HG03342 (cell line): Measurements from ENCODE around the gene NAT16.
A peak's percentile ranks its signal among the peaks of the same experiment; 100 is the strongest.
"Not testable (repeated sequence)": the region's sequence is repeated elsewhere in the genome, so short reads cannot be mapped to it uniquely, and the experiment has no call there.

Source experiments
- ATAC-seq: cut with Tn5 transposase; IDR thresholded peaks from one replicate; pipeline ENCODE4 v1.9.1; 2021; ENCODE audit warnings: mild to moderate bottlenecking, moderate library complexity; ENCODE audit not compliant: unreplicated experiment

NAT16 gene

GRCh38 chr7:101161692-101162471 lies 18.2 kb downstream of the NAT16 start:
- ATAC-seq: no peak

- ATAC-seq: no peak
Observed at GRCh38 chr7:101160910-101161309, 19.2 kb downstream of the NAT16 start.

GRCh38 chr7:101159696-101160674 lies 20.1 kb downstream of the NAT16 start:
- no peak for ATAC-seq

DNA sequence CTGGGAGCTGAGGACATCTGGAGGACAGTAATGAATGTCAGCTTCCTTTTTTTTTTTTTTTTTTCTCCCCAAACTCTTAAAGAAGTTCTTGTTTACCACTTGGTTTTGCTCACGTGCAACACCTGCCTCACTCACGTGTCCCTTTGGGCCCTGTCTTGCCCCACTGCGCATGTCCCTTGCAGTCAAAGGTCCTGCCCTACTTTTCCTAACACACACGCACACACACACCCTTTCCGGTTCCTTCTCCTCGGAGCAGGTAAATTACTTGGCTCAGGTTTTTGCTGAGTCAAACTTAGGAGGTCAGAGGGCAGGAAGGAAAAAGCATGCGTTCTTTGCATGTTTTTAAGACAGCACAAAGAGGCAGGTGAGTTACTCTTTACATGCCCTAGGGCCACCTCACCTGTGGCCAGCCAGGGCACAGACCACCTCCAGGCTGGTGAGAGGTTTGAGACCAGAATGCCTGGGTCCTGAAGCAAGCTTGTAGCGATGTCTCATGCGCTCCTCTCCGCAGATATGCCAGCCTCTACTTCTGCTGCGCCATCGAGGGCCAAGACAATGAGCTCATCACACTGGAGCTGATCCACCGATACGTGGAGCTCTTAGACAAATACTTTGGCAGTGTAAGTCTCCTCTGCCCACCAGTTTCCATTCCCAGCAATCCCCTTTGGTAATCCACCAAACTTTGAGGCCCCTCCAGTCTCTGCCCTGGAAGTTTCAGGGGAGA lies 23.1 kb downstream of the NAT16 start:
- no peak for ATAC-seq

DNA sequence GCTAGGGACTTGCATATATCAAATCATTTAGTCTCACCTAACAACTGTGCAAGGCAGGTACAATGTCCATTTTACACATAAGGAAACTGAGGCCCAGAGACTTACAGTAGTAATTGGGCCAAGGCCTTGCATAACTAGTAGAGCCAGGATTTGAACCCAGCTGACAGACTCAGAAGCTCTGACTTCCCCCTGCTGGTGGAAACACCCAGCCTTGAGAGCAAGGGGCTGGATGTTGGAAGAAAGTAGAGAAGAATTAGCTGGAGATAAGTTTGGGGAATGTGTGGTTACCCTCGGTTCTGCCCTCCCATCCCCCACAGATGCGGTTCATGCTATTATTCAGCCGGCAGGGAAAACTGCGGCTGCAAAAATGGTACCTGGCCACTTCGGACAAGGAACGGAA lies 23.8 kb downstream of the NAT16 start:
- ATAC-seq: no peak

GRCh38 chr7:101155303-101155702 lies 24.8 kb downstream of the NAT16 start:
- no peak for ATAC-seq

GRCh38 chr7:101154693-101155102 lies 25.4 kb downstream of the NAT16 start:
- peak; percentile 24 for ATAC-seq

DNA sequence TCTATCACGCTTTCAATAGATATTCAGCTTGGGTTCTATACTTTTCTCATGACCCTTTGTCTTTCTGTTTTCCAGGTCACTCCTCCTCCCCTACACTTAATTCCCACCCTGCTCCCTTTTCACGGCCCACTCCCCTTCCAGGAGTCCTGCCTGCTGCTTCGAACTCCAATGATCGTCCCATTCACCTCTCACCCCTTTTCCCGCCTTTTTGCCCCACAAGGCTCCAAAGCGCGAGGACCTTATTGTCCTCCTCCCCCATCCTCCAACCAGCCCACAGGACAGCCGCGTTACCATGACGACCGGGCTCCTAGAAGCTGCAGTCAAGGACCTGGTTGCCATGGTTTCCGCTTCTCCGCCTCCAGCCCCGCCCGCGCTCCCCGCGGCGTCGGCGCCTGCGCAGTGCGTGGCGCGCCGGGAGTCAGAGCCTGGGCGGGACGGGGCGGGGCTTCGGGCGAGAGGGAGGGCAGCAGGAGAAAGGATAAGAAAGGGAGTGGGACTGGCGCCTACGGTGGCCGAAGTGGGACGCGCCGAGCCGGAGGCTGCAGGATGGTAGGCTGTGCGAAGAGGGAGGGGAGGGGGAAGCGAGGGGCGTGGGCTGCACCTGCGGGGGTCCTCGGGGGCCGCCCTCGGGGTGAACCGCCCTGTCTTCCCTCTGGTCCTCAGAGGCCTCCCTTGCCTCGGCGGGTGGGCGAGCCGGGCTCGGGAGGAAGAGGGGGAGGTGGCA lies 26.0 kb downstream of the NAT16 start, which contains the start of gene AP1S1:
Gene AP1S1, plus strand, starts transcription at position 508 of the 724 bp plus-strand sequence. Its CDS starts 39 bp downstream, at position 547.
- peak; percentile 76 for ATAC-seq

DNA sequence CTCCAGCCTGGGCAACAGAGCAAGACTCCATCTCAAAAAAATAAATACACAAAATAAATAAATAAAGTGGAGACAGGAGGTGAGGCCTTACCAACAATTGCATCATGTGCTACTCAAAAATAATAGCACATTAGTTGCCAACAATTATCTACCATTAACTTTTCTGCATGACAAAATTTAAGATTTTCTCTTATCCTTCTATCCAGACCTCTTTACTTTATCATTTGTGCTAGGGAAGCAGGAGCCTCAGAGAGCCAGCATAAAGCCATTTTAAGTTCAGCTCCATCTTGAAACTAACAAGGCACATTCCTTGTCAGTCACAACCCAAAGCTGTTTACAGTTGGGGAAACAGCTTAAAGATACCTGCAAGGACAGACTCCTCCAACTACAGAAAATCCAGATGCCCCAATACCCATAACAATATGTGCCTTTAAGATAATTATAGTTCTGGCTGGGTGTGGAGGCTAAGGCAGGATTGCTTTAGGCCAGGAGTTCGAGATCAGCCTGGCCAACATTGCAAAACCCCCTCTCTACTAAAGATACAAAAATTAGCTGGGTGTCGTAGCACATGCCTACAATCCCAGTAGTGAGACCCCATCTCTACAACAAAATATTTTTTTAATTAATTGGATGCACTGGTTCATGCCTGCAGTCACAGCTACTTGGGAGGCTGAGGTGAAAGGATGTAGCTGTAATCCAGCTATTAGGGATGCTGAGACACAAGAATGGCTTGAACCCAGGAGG lies 28.0 kb downstream of the NAT16 start:
- ATAC-seq: no peak

- no peak for ATAC-seq
Observed at GRCh38 chr7:101140746-101141382, 39.2 kb downstream of the NAT16 start.

GRCh38 chr7:101140339-101140699 lies 39.8 kb downstream of the NAT16 start:
- no peak for ATAC-seq

- peak; percentile 84 for ATAC-seq
Observed at GRCh38 chr7:101138213-101138870, 41.8 kb downstream of the NAT16 start.

DNA sequence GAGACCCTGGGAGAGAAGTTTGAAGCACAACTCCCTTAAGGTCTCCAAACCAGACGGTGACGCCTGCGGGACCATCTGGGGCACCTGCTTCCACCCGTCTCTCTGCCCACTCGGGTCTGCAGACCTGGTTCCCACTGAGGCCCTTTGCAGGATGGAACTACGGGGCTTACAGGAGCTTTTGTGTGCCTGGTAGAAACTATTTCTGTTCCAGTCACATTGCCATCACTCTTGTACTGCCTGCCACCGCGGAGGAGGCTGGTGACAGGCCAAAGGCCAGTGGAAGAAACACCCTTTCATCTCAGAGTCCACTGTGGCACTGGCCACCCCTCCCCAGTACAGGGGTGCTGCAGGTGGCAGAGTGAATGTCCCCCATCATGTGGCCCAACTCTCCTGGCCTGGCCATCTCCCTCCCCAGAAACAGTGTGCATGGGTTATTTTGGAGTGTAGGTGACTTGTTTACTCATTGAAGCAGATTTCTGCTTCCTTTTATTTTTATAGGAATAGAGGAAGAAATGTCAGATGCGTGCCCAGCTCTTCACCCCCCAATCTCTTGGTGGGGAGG lies 42.4 kb downstream of the NAT16 start:
- ATAC-seq: no peak

- ATAC-seq: no peak
Observed at GRCh38 chr7:101134399-101134980, 45.6 kb downstream of the NAT16 start.

DNA sequence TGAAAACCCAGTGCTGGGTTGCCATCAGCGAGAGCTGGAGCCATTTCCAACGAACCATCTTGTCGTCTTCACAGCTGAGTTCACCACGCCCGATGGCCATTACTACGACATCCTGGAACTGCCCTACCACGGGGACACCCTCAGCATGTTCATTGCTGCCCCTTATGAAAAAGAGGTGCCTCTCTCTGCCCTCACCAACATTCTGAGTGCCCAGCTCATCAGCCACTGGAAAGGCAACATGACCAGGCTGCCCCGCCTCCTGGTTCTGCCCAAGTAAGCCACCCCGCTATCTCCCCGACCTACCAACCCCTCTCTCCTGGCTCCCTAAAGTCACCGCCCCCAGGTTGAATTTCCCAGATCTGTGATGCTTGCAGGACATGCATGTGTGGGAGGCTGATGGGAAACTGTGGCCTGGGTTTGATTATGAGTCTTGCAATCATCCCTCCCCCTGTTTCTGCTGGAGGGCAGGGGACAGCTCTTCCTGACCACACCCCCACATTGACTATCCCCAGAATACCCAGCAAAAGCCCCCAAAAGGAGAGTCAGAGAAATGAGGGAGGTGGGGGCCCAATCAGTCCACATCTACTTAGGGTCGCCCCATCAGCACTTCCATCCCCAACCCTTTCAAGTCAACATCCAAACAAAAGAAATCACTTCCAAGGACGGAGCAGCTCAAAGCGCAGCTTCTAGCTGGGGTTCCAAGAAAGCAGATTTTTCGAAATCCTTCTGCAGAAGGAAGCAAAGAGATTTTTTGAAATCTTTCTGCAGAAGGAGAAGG lies 46.3 kb downstream of the NAT16 start:
- no peak for ATAC-seq

GRCh38 chr7:101132626-101133600 lies 47.2 kb downstream of the NAT16 start:
- not testable (repeated sequence) for ATAC-seq
